DOHH2 (cell line): ENCODE measurements around the gene FAM131C.
A peak's percentile ranks its signal among the peaks of the same experiment; 100 is the strongest.

ENCODE experiments used
- CTCF ChIP-seq: fragments of 200-600 bp; sonication (generic); IDR thresholded peaks from one replicate; pipeline ENCODE4 v1.5.1; 2014; ENCODE audit warnings: antibody characterized with exemption, mild to moderate bottlenecking, low read depth, low read length; ENCODE audit not compliant: poor library complexity, severe bottlenecking
- EZH2phosphoT487 ChIP-seq: fragments of 200-600 bp; sonication (generic); IDR thresholded peaks from 2 replicates; pipeline ENCODE4 v1.6.1; 2017; ENCODE audit warnings: borderline replicate concordance, mild to moderate bottlenecking, antibody characterized with exemption, low read length, moderate library complexity, mixed read lengths

- TF ChIP-seq CTCF (peak; percentile 79), EZH2phosphoT487 (no peak)
These were observed 9.0 kb upstream of the FAM131C start for GRCh38 chr1:16082283-16083038.
